Testis (tissue), 3 donors: ENCODE data around the gene PPARG. TPM values are rescaled to one million over a fixed set of nuclear protein-coding genes. Genes with fewer than 3 reads are reported as not detected.

Experiments used
- DNase-seq: peaks from one replicate; pipeline ENCODE4 v3.0.0-alpha.2; 2019
- H3K27ac ChIP-seq, 2 donors: fragments of 200-600 bp; sonication (generic); one replicate each; pipeline ENCODE4 v1.5.1; 2019
- H3K27me3 ChIP-seq: fragments of 200-600 bp; sonication (generic); one replicate; pipeline ENCODE4 v1.5.1; 2019
- H3K36me3 ChIP-seq: fragments of 200-600 bp; sonication (generic); one replicate; pipeline ENCODE4 v1.5.1; 2017; ENCODE audit warnings: low read depth; ENCODE audit errors: missing control alignments
- H3K4me1 ChIP-seq: fragments of 200-600 bp; sonication (generic); one replicate; pipeline ENCODE4 v1.5.1; 2019
- H3K4me3 ChIP-seq, 2 donors: fragments of 200-600 bp; sonication (generic); one replicate each; pipeline ENCODE4 v1.5.1; 2017 to 2019
- H3K9me3 ChIP-seq: fragments of 200-600 bp; sonication (generic); one replicate; pipeline ENCODE4 v1.5.1; 2017
- CTCF ChIP-seq, 3 experiments: fragments of 450-650 bp in 2 of 3; fragments of 200-600 bp in 1 of 3; sonication (generic) in 1 of 3; IDR thresholded peaks; one replicate each; pipeline ENCODE4 v1.5.1; 2016 to 2019; ENCODE audit warnings: antibody characterized with exemption in 3 of 3, mild to moderate bottlenecking in 2 of 3, moderate library complexity in 1 of 3
- POLR2A ChIP-seq: fragments of 450-650 bp; IDR thresholded peaks from one replicate; pipeline ENCODE4 v1.6.1; 2017; ENCODE audit warnings: antibody characterized with exemption, mild to moderate bottlenecking, moderate library complexity
- WGBS, 2 donors: methylation state at CpG; one replicate each; pipeline ENCODE4 v1.1.5; 2018; 5-methylcytosine and 5-hydroxymethylcytosine counted together
- intact Hi-C: fragments of 100-400 bp; cut with DNase I; formaldehyde crosslinking; loops from one replicate; pipeline ENCODE4 v1.15.1; 2023; ENCODE audit warnings: low total_unique reads
- polyA plus RNA-seq: library from polyadenylated mRNA; stranded (reverse); fragments of 350-450 nt; fragmentation: Illumina TruSeq; extraction: RNeasy Lipid Tissue Mini Kit (QIAGEN cat#74804); gene quantifications from one replicate; pipeline ENCODE4 v1.2.3, GENCODE V29; 2014; ENCODE audit warnings: low read depth, low replicate concordance; ENCODE audit not compliant: insufficient read depth
- total RNA-seq, 2 donors: library from RNA; depleted of rRNA; stranded (reverse); fragments of >200 nt; gene quantifications; one replicate each; pipeline ENCODE4 v1.2.3, GENCODE V29; 2016

PPARG gene
- total and polyA plus RNA-seq, 3 donors from 2014 or later, result 12.1 to 18.7 (median 17.6) TPM

- Histone ChIP-seq H3K27ac (no peak overlapping the region), H3K4me1 (no peaks in the 10 kb centered on the region), H3K36me3 (no peaks in the 10 kb centered on the region), H3K9me3 (no peaks in the 10 kb centered on the region), H3K4me3 (no peak overlapping the region), H3K27me3 (no peaks in the 10 kb centered on the region)
- DNase-seq, result no peak
- TF ChIP-seq POLR2A, result no peak
- TF ChIP-seq CTCF (IDR thresholded peaks at IDR 0.05), result no peak
- WGBS, 2 donors, result 54 to 66% methylated on average over 6 of the region's 6 CpGs
- intact Hi-C loops, result no loop called here
Measured at GRCh38 chr3:12363397-12364195, 74.7 kb downstream of the PPARG start.

DNA sequence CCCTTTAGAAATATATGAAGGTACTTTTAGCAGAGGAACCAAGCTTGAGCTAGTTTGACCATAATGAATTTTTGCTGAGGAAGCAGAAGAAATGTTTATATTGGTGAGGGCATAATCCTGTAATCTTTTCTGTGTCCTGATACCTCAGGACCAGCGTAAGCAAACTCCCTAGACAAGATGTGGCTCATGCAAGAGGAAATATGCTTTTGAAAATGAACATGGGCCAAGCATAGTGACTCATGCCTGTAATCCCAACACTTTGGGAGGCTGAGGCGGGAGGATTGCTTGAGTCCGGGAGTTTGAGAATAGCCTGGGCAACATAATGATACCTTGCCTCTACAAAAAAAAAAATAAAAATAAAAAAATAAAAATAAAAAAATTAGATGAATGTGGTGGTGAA lies 78.5 kb downstream of the PPARG start:
- no peak for TF ChIP-seq CTCF (IDR thresholded peaks at IDR 0.05)
- TF ChIP-seq POLR2A, result no peak
- intact Hi-C loops, result no loop called here
- Histone ChIP-seq H3K9me3 (no peaks in the 10 kb centered on the region), H3K36me3 (no peaks in the 10 kb centered on the region), H3K4me3 (no peak overlapping the region), H3K27me3 (no peaks in the 10 kb centered on the region), H3K4me1 (no peaks in the 10 kb centered on the region), H3K27ac (no peak overlapping the region)
- DNase-seq, result no peak
- WGBS, 2 donors, result 89 to 90% methylated on average over 3 of the region's 3 CpGs

- Histone ChIP-seq H3K36me3 (no peaks in the 10 kb centered on the region), H3K4me3 (no peak overlapping the region), H3K4me1 (no peaks in the 10 kb centered on the region), H3K27ac (no peak overlapping the region), H3K27me3 (no peaks in the 10 kb centered on the region), H3K9me3 (no peaks in the 10 kb centered on the region)
- 93 to 94% methylated on average over 6 of the region's 6 CpGs for WGBS, 2 donors
- DNase-seq, result no peak
- intact Hi-C loops, result no loop called here
- TF ChIP-seq CTCF (IDR thresholded peaks at IDR 0.05), result no peak
- no peak for TF ChIP-seq POLR2A
Measured at GRCh38 chr3:12369029-12369428, 80.2 kb downstream of the PPARG start.

GRCh38 chr3:12369598-12369997 lies 80.7 kb downstream of the PPARG start:
- H3K4me3 ChIP-seq, result no peak overlapping the region
- no peaks in the 10 kb centered on the region for H3K27me3 ChIP-seq
- DNase-seq, result no peak
- no peaks in the 10 kb centered on the region for H3K4me1 ChIP-seq
- WGBS, 2 donors, result 100% methylated on average over 1 of the region's 1 CpG
- H3K9me3 ChIP-seq, result no peaks in the 10 kb centered on the region
- intact Hi-C loops, result no loop called here
- H3K36me3 ChIP-seq, result no peaks in the 10 kb centered on the region
- no peak overlapping the region for H3K27ac ChIP-seq
- TF ChIP-seq POLR2A (no peak), CTCF (IDR thresholded peaks at IDR 0.05) (no peak)

GRCh38 chr3:12370758-12371157 lies 81.9 kb downstream of the PPARG start:
- Histone ChIP-seq H3K4me1 (no peaks in the 10 kb centered on the region), H3K36me3 (no peaks in the 10 kb centered on the region), H3K27me3 (no peaks in the 10 kb centered on the region), H3K9me3 (no peaks in the 10 kb centered on the region), H3K27ac (no peak overlapping the region), H3K4me3 (no peak overlapping the region)
- no peak for DNase-seq
- WGBS, 2 donors, result 56 to 62% methylated on average over 2 of the region's 2 CpGs
- intact Hi-C loops, result no loop called here
- TF ChIP-seq POLR2A, result no peak
- no peak for TF ChIP-seq CTCF (IDR thresholded peaks at IDR 0.05)
